Panc1 (cell line): ENCODE measurements around the gene C16orf82. TPM values are rescaled to one million over a fixed set of nuclear protein-coding genes. Genes with fewer than 3 reads are reported as not detected.

Experiments
- ATAC-seq: fragments of 200-7000 bp; cut with Tn5 transposase; 2 replicates; pipeline ENCODE4 v1.9.1; 2020; ENCODE audit warnings: mild to moderate bottlenecking, moderate library complexity
- BruUV-seq: library from RNA; stranded (reverse); fragments of 400-500 nt; replicated peaks from 2 replicates; lab custom pipeline; 2021; lab: Mats Ljungman, UMichigan
- CTCF ChIA-PET: fragments of 300-600 bp; sonication (Branson Sonifier 250); formaldehyde crosslinking; loops from one replicate; lab custom pipeline; 2022; ENCODE audit warnings: antibody characterized with exemption; lab: Charles Lee
- POLR2A ChIA-PET: fragments of 300-600 bp; sonication (Branson Sonifier 250); formaldehyde crosslinking; loops from one replicate; lab custom pipeline; 2022; ENCODE audit warnings: antibody characterized with exemption; lab: Charles Lee
- DNase-seq: peaks from one replicate; pipeline ENCODE4 v3.0.0-alpha.2; 2010; ENCODE audit warnings: low read depth, low spot score
- H3K27ac ChIP-seq: 2 replicates; pipeline ENCODE4 v1.5.1; 2011; ENCODE audit warnings: mild to moderate bottlenecking, low read length, inconsistent platforms
- H3K27me3 ChIP-seq: fragments of 200-500 bp; sonication (Bioruptor generic); 2 replicates; pipeline ENCODE4 v1.6.0; 2014; ENCODE audit warnings: low read length, inconsistent platforms; ENCODE audit not compliant: control insufficient read depth, insufficient read depth
- H3K36me3 ChIP-seq: fragments of 200-500 bp; sonication (Bioruptor generic); 2 replicates; pipeline ENCODE4 v1.5.1; 2014; ENCODE audit warnings: inconsistent platforms, mild to moderate bottlenecking, low read length, moderate library complexity; ENCODE audit not compliant: control insufficient read depth, insufficient read depth
- H3K4me1 ChIP-seq: 2 replicates; pipeline ENCODE4 v1.5.1; 2011; ENCODE audit warnings: inconsistent platforms, mild to moderate bottlenecking, low read length, moderate library complexity; ENCODE audit not compliant: control insufficient read depth, insufficient read depth
- H3K4me3 ChIP-seq, 2 experiments: 2 replicates each; pipeline ENCODE4 v1.5.1; 2011 to 2012; ENCODE audit warnings: low read depth in 2 of 2, low read length in 2 of 2, mild to moderate bottlenecking in 2 of 2, inconsistent platforms in 1 of 2, moderate library complexity in 1 of 2
- H3K9me3 ChIP-seq: fragments of 200-500 bp; sonication (Bioruptor generic); 2 replicates; pipeline ENCODE4 v1.5.1; 2014; ENCODE audit warnings: low read depth, mild to moderate bottlenecking, inconsistent platforms, low read length, moderate library complexity; ENCODE audit not compliant: control insufficient read depth, insufficient read depth
- POLR2AphosphoS5 ChIP-seq: IDR thresholded peaks from 2 replicates; pipeline ENCODE4 v1.6.1; 2012; ENCODE audit warnings: mild to moderate bottlenecking, low read depth, low read length, moderate library complexity
- SIN3A ChIP-seq: IDR thresholded peaks from 2 replicates; pipeline ENCODE4 v1.6.1; 2012; ENCODE audit warnings: low read depth, mild to moderate bottlenecking, low read length, moderate library complexity, borderline replicate concordance; ENCODE audit not compliant: insufficient read depth
- TCF7L2 ChIP-seq: IDR thresholded peaks from 2 replicates; pipeline ENCODE4 v1.6.1; 2011; ENCODE audit warnings: mild to moderate bottlenecking, low read depth, low read length, inconsistent platforms
- in situ Hi-C: cut with HindIII; loops from 2 replicates; pipeline ENCODE4 v1.10.0; 2016; ENCODE audit warnings: low sequenced_read_pairs, low pct_unique_long_range_greater_than_20kb
- intact Hi-C: fragments of 100-400 bp; cut with micrococcal nuclease; formaldehyde crosslinking; loops from one replicate; pipeline ENCODE4 v1.10.0; 2022; ENCODE audit not compliant: unreplicated experiment
- total RNA-seq: library from RNA; stranded (reverse); gene quantifications from one replicate; pipeline ENCODE4 v1.2.1, GENCODE V29; 2021; ENCODE audit not compliant: unreplicated experiment
- TF ChIP-seq, protein P1 (sequence below), 2 experiments: IDR thresholded peaks; 2 replicates each; pipeline ENCODE4 v1.6.1; 2011 to 2012; ENCODE audit warnings: low read depth in 2 of 2, control low read depth in 1 of 2, low read length in 1 of 2, mild to moderate bottlenecking in 1 of 2, moderate library complexity in 1 of 2; ENCODE audit not compliant: insufficient read depth in 1 of 2
- TF ChIP-seq, protein P2 (sequence below): fragments of 450-650 bp; IDR thresholded peaks from 2 replicates; pipeline ENCODE4 v1.5.1; 2017; ENCODE audit warnings: mild to moderate bottlenecking

C16orf82 gene
- total RNA-seq, 1 experiment from 2014 or later = not detected

DNA sequence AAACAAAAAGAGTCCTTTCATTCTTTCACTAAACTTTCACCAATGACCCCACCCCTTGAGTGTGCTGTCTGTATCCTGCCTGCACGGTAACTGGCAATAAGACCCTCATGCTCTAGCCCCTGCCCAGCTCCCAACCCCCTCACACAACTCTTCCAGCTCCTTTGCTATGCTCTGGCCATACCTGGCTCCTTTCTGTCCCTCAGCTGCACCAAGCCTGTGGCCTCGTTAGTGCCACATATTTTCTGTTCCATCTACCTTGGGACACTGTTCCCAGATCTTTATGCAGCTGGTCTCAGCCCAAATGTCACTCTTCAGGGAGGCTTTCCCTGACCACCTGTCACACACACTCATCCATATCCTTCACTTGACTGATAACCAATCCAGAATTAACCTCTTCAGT is 47.3 kb downstream of the C16orf82 start:
- Histone ChIP-seq H3K4me1 (peaks cover 6% of the 10 kb centered on the region; the same call in 1 of the 2 replicates), H3K27ac (no peak overlapping the region), H3K27me3 (peaks cover 2% of the 10 kb centered on the region; the same call in 1 of the 2 replicates), H3K9me3 (no peaks in the 10 kb centered on the region), H3K36me3 (no peaks in the 10 kb centered on the region), H3K4me3 (no peak overlapping the region)
- in situ Hi-C loops = no loop called here
- no TSS peak for BruUV-seq
- intact Hi-C loops = no loop called here
- DNase-seq (no peak), ATAC-seq (no peak)
- TF ChIP-seq TCF7L2 (no peak), POLR2AphosphoS5 (no peak), SIN3A (no peak)
- TF ChIP-seq, protein P1, sequence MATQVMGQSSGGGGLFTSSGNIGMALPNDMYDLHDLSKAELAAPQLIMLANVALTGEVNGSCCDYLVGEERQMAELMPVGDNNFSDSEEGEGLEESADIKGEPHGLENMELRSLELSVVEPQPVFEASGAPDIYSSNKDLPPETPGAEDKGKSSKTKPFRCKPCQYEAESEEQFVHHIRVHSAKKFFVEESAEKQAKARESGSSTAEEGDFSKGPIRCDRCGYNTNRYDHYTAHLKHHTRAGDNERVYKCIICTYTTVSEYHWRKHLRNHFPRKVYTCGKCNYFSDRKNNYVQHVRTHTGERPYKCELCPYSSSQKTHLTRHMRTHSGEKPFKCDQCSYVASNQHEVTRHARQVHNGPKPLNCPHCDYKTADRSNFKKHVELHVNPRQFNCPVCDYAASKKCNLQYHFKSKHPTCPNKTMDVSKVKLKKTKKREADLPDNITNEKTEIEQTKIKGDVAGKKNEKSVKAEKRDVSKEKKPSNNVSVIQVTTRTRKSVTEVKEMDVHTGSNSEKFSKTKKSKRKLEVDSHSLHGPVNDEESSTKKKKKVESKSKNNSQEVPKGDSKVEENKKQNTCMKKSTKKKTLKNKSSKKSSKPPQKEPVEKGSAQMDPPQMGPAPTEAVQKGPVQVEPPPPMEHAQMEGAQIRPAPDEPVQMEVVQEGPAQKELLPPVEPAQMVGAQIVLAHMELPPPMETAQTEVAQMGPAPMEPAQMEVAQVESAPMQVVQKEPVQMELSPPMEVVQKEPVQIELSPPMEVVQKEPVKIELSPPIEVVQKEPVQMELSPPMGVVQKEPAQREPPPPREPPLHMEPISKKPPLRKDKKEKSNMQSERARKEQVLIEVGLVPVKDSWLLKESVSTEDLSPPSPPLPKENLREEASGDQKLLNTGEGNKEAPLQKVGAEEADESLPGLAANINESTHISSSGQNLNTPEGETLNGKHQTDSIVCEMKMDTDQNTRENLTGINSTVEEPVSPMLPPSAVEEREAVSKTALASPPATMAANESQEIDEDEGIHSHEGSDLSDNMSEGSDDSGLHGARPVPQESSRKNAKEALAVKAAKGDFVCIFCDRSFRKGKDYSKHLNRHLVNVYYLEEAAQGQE (IDR thresholded peaks at IDR 0.05; ENCODE audit: insufficient read depth in 1 of 2, low read depth in 2 of 2, low read length in 1 of 2) = no peak
- TF ChIP-seq, protein P2, sequence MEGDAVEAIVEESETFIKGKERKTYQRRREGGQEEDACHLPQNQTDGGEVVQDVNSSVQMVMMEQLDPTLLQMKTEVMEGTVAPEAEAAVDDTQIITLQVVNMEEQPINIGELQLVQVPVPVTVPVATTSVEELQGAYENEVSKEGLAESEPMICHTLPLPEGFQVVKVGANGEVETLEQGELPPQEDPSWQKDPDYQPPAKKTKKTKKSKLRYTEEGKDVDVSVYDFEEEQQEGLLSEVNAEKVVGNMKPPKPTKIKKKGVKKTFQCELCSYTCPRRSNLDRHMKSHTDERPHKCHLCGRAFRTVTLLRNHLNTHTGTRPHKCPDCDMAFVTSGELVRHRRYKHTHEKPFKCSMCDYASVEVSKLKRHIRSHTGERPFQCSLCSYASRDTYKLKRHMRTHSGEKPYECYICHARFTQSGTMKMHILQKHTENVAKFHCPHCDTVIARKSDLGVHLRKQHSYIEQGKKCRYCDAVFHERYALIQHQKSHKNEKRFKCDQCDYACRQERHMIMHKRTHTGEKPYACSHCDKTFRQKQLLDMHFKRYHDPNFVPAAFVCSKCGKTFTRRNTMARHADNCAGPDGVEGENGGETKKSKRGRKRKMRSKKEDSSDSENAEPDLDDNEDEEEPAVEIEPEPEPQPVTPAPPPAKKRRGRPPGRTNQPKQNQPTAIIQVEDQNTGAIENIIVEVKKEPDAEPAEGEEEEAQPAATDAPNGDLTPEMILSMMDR = no peak
- ChIA-PET CTCF (no interaction called here), POLR2A (no interaction called here)

DNA sequence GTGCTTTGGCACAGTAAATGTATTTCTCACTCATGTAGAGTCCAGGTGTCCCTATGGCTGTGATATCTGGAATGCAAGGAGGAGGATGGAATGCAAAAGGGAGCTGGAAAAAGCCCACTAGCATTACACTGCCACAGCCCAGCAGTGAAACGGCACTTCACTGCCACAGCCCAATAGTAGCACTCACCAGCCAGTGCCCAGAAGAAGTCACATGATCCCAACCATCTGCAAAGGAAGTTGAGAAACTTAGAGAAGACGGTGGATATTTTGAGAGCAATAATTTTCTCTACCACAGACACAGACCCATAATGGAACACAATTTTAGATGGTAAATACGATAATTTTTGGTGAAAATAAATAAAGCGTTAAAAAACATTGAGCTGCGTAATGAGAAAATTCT is 51.8 kb downstream of the C16orf82 start:
- CTCF ChIA-PET = no interaction called here
- Histone ChIP-seq H3K27ac (no peak overlapping the region), H3K36me3 (no peaks in the 10 kb centered on the region), H3K4me3 (no peak overlapping the region), H3K9me3 (peaks cover 3% of the 10 kb centered on the region; the same call in 1 of the 2 replicates), H3K27me3 (no peaks in the 10 kb centered on the region), H3K4me1 (no peaks in the 10 kb centered on the region)
- no TSS peak for BruUV-seq
- POLR2A ChIA-PET = interaction anchor here (0.5 kb wide), 1 partner anchor 1441 kb away, joined by 5 read pairs; no protein-coding TSS in a partner anchor
- in situ Hi-C loops (no loop called here), intact Hi-C loops (no loop called here)
- DNase-seq (no peak), ATAC-seq (no peak)
- no peak for TF ChIP-seq TCF7L2
- TF ChIP-seq, protein P1 (IDR thresholded peaks at IDR 0.05; ENCODE audit: insufficient read depth in 1 of 2, low read depth in 2 of 2, low read length in 1 of 2) = no peak
- no peak for TF ChIP-seq POLR2AphosphoS5
- TF ChIP-seq, protein P2 = no peak
- no peak for TF ChIP-seq SIN3A
